ENCODE results near the gene PLGRKT. TPM values are rescaled to one million over a fixed set of nuclear protein-coding genes. Genes with fewer than 3 reads are reported as not detected.
A peak's percentile ranks its signal among the peaks of the same experiment; 100 is the strongest.
"Not testable (repeated sequence)": the region's sequence is repeated elsewhere in the genome, so short reads cannot be mapped to it uniquely, and the experiment has no call there.

Gene PLGRKT
- total RNA-seq, 8 experiments from 2014 or later = 21.5 to 32.0 (median 26.1) TPM

DNA sequence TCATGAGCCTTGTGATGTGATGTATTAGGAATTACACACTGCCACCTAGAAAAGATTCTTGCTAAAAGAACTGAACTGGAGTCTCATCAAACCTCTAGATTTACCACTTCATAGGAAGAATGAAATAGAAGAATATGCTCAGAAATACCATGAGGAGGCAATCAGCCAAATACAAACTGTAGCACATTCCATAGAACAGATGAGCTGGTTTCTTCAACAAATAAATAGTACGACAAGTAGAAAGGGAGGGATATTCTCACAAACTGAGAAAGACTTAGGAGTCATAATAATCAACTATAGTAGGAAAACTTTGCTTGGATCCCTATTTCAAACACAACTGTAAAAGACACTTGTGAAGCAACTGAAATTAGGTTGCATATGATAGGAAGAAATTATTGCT lies 15.4 kb downstream of the PLGRKT start:
- in situ Hi-C loops (cut with MboI; ENCODE audit: low pct_unique_long_range_greater_than_20kb in 2 of 9, low sequenced_read_pairs in 9 of 9, unreplicated experiment in 9 of 9) = no loop called here
- no peak for ATAC-seq (replicated peaks in 6 of 8)
- H3K4me1 ChIP-seq (replicated peaks in 1 of 2) = no peaks in the 10 kb centered on the region

DNA sequence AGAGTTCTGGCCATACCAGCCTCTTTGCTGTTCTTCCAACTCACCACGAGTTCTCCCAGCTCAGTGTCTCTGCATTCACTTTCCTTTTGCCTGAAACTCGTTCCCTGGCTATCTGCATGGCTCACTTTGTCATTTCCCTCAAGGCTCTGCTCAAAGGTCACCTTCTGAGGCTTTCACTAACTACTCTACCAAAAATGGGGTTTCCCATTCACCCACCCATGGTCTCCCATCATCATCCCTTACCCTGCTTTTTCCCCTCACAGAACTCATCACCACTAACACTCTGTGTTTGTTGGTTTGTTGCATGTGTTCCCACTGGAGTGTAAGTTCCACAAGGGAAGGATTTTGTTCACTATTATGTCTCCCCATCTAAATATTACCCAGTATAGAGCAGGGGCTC lies 16.6 kb downstream of the PLGRKT start:
- Histone ChIP-seq H3K27ac (no peak overlapping the region), H3K4me3 (no peak overlapping the region), H3K4me1 (replicated peaks in 1 of 2) (no peaks in the 10 kb centered on the region)
- 20 to 100% (median 79%) methylated on average over 1 to 2 of the region's 2 CpGs; no CpG with 5 or more reads in 1 of the 10 experiments for WGBS, 10 experiments
- in situ Hi-C loops (cut with MboI; ENCODE audit: low pct_unique_long_range_greater_than_20kb in 2 of 9, low sequenced_read_pairs in 9 of 9, unreplicated experiment in 9 of 9) = no loop called here
- ATAC-seq (replicated peaks in 6 of 8) = no peak

More for the DNA sequence above, 15.4 kb downstream of the PLGRKT start:
- WGBS, 10 experiments = 89 to 100% (median 100%) methylated on average over 1 of the region's 1 CpG; no CpG with 5 or more reads in 2 of the 10 experiments
- Histone ChIP-seq H3K4me3 (no peak overlapping the region), H3K27ac (no peak overlapping the region)

DNA sequence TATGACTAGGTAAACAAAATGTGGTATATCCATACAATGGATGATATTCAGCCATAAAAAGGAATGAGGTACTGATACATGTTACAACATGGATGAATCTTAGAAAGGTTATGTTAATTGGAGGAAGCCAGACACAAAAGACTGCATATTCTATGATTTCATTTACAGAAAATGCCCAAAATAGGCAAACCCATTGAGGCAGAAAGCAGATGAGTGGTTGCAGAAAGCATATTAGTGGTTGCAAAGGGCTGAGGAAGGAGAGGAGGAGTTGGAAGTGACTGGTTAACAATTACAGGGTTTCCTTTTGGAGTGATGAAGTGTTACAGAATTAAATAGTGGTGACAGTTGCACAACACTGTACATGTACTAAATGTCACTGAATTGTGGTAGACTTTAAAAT lies 17.7 kb downstream of the PLGRKT start:
- peak in 1 of 8 experiments; percentile 56 for ATAC-seq (replicated peaks in 6 of 8)
- H3K4me1 ChIP-seq (replicated peaks in 1 of 2) = no peaks in the 10 kb centered on the region
- no peak overlapping the region for H3K27ac ChIP-seq
- in situ Hi-C loops (cut with MboI; ENCODE audit: low pct_unique_long_range_greater_than_20kb in 2 of 9, low sequenced_read_pairs in 9 of 9, unreplicated experiment in 9 of 9) = no loop called here
- no peak overlapping the region for H3K4me3 ChIP-seq

- 89 to 100% (median 98%) methylated on average over 1 to 9 of the region's 20 CpGs; no CpG with 5 or more reads in 5 of the 10 experiments for WGBS, 10 experiments
These were observed 19.2 kb downstream of the PLGRKT start for GRCh38 chr9:5418481-5418880.

DNA sequence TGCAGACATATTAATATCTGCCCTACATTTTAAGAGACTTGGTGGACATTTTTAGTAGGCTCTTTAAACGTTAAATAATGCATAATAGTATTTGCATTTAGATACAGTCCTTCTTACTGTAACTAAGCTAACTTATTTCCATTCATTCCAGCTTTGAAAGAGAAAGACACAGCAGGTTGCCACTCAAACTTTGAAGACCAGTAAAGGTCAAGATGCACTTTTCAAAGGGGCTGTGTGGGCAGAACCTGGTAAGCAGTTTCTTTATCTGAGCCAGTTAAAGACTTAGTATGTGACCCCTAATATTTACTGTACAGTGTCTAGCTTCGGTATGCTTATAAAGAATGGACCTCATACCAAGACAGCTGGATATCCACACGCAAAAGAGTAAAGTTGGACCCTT lies 20.8 kb downstream of the PLGRKT start:
- WGBS, 10 experiments = 34 to 86% (median 67%) methylated on average over 1 to 3 of the region's 3 CpGs; no CpG with 5 or more reads in 1 of the 10 experiments

More at GRCh38 chr9:5418481-5418880, 19.2 kb downstream of the PLGRKT start:
- Histone ChIP-seq H3K4me1 (replicated peaks in 1 of 2) (no peaks in the 10 kb centered on the region), H3K4me3 (no peak overlapping the region), H3K27ac (no peak overlapping the region)
- ATAC-seq (replicated peaks in 6 of 8) = no peak
- in situ Hi-C loops (cut with MboI; ENCODE audit: low pct_unique_long_range_greater_than_20kb in 2 of 9, low sequenced_read_pairs in 9 of 9, unreplicated experiment in 9 of 9) = no loop called here

DNA sequence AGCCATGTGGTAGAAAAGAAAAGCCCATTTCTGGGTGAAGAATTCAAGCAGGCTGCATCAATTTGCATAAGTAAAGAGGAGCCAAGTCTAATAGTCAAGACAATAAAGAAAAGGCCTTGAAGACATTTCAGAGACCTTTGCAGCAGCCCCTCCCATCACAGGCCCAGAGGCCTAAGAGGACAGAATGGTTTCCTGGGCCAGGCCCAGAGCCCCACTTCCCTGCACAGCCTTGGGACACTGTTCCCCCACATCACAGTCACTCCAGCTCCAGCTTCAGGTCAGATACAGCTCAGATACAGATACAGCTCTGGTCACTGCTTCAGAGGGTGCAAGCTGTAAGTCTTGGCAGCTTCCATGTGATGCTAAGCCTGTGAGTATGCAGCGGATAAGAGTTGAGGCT lies 29.1 kb downstream of the PLGRKT start:
- H3K4me1 ChIP-seq (replicated peaks in 1 of 2) = no peaks in the 10 kb centered on the region
- H3K27ac ChIP-seq = no peak overlapping the region
- H3K4me3 ChIP-seq = no peak overlapping the region
- in situ Hi-C loops (cut with MboI; ENCODE audit: low pct_unique_long_range_greater_than_20kb in 2 of 9, low sequenced_read_pairs in 9 of 9, unreplicated experiment in 9 of 9) = no loop called here
- no peak for ATAC-seq (replicated peaks in 6 of 8)
- 100% methylated on average over 1 of the region's 1 CpG; no CpG with 5 or more reads in 7 of the 10 experiments for WGBS, 10 experiments

More for the DNA sequence above, 20.8 kb downstream of the PLGRKT start:
- no peaks in the 10 kb centered on the region for H3K4me1 ChIP-seq (replicated peaks in 1 of 2)
- in situ Hi-C loops (cut with MboI; ENCODE audit: low pct_unique_long_range_greater_than_20kb in 2 of 9, low sequenced_read_pairs in 9 of 9, unreplicated experiment in 9 of 9) = no loop called here
- ATAC-seq (replicated peaks in 6 of 8) = no peak
- no peak overlapping the region for H3K4me3 ChIP-seq
- no peak overlapping the region for H3K27ac ChIP-seq

- no peaks in the 10 kb centered on the region for H3K4me1 ChIP-seq (replicated peaks in 1 of 2)
- in situ Hi-C loops (cut with MboI; ENCODE audit: low pct_unique_long_range_greater_than_20kb in 2 of 9, low sequenced_read_pairs in 9 of 9, unreplicated experiment in 9 of 9) = no loop called here
- H3K27ac ChIP-seq = no peak overlapping the region
- no peak overlapping the region for H3K4me3 ChIP-seq
- no peak for ATAC-seq (replicated peaks in 6 of 8)
These were observed 35.5 kb downstream of the PLGRKT start for GRCh38 chr9:5402217-5402616.

DNA sequence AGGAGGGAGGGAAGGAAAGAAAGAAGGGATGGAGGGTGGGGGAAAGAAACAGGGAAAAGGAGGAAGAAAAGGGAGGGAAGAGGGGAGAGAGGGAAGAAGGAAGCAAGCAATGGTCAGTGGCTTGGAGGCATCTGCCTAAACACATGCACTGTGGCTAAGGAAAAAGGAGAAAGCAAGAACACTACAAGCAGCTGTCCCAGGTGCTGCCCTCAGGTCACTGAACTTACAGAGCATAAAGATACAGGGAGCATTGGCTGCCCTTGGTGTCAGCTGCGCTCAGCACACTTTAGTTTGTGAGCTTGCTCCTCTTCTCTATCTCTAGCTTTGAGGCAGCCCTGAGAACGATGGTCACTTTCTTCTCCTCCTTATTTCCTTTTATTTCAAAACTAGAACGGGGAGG lies 40.2 kb downstream of the PLGRKT start:
- 100% methylated on average over 1 to 2 of the region's 3 CpGs; no CpG with 5 or more reads in 5 of the 10 experiments for WGBS, 10 experiments
- H3K4me3 ChIP-seq; H3K27ac ChIP-seq; H3K4me1 ChIP-seq (replicated peaks in 1 of 2); in situ Hi-C loops (cut with MboI; ENCODE audit: low pct_unique_long_range_greater_than_20kb in 2 of 9, low sequenced_read_pairs in 9 of 9, unreplicated experiment in 9 of 9): not testable (repeated sequence)
- peak in 1 of 8 experiments; percentile 40 for ATAC-seq (replicated peaks in 6 of 8)

GRCh38 chr9:5395428-5395827 lies 42.3 kb downstream of the PLGRKT start:
- no peak for ATAC-seq (replicated peaks in 6 of 8)
- in situ Hi-C loops (cut with MboI; ENCODE audit: low pct_unique_long_range_greater_than_20kb in 2 of 9, low sequenced_read_pairs in 9 of 9, unreplicated experiment in 9 of 9) = no loop called here
- no peaks in the 10 kb centered on the region for H3K4me1 ChIP-seq (replicated peaks in 1 of 2)
- H3K27ac ChIP-seq = no peak overlapping the region
- no peak overlapping the region for H3K4me3 ChIP-seq

DNA sequence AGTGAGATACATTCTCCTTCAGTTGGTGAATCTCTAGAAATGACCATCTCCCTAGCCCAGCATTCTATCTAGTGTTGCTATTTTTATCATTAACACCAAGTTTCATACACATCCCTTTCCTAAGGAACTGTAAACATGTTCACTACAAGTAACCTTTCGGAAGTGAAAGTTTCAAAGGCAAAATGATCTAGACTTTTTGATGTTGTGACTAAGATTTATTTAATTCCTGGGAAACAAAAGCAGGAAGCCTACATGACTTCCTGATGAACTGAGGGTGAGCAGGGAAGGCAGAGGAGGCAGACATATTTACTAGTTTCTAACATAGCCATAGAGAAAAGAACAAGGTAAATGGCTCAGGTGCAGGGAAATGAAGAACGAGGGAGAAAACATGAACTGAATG lies 43.7 kb downstream of the PLGRKT start:
- 33 to 100% (median 84%) methylated on average over 1 to 2 of the region's 2 CpGs; no CpG with 5 or more reads in 2 of the 10 experiments for WGBS, 10 experiments
- in situ Hi-C loops (cut with MboI; ENCODE audit: low pct_unique_long_range_greater_than_20kb in 2 of 9, low sequenced_read_pairs in 9 of 9, unreplicated experiment in 9 of 9); ATAC-seq (replicated peaks in 6 of 8): not testable (repeated sequence)

GRCh38 chr9:5393497-5393896 lies 44.2 kb downstream of the PLGRKT start:
- 83 to 100% (median 94%) methylated on average over 1 to 2 of the region's 2 CpGs for WGBS, 10 experiments
- ATAC-seq (replicated peaks in 6 of 8) = no peak
- no peak overlapping the region for H3K4me3 ChIP-seq
- in situ Hi-C loops (cut with MboI; ENCODE audit: low pct_unique_long_range_greater_than_20kb in 2 of 9, low sequenced_read_pairs in 9 of 9, unreplicated experiment in 9 of 9) = no loop called here
- H3K27ac ChIP-seq = no peak overlapping the region
- no peaks in the 10 kb centered on the region for H3K4me1 ChIP-seq (replicated peaks in 1 of 2)

More for the DNA sequence above, 43.7 kb downstream of the PLGRKT start:
- not testable (repeated sequence) for H3K4me1 ChIP-seq (replicated peaks in 1 of 2); H3K27ac ChIP-seq; H3K4me3 ChIP-seq

DNA sequence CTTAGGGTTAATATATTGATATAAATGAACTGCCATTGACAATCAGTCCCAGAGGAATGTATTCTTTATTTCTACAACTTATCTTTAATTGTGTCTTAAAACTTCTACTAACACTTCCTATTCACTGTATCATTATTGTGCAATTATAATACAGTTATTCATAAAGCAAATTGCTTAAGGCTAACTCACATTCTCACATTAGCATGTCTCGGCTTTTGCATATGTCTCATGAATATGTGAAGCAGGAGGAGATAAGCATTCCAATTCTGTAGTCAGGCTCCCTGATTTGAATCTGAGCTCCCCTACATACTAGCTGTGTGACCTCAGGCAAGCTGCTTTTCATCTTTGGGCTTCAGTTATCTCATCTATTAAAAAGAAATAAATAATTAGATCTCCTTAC lies 45.4 kb downstream of the PLGRKT start:
- H3K4me1 ChIP-seq (replicated peaks in 1 of 2) = no peaks in the 10 kb centered on the region
- ATAC-seq (replicated peaks in 6 of 8) = peak in 3 of 8 experiments; percentile 98 to 99 (median 98)
- no peak overlapping the region for H3K27ac ChIP-seq
- WGBS, 10 experiments = 0 to 100% (median 100%) methylated on average over 1 of the region's 1 CpG; no CpG with 5 or more reads in 2 of the 10 experiments
- in situ Hi-C loops (cut with MboI; ENCODE audit: low pct_unique_long_range_greater_than_20kb in 2 of 9, low sequenced_read_pairs in 9 of 9, unreplicated experiment in 9 of 9) = no loop called here
- no peak overlapping the region for H3K4me3 ChIP-seq

- no peaks in the 10 kb centered on the region for H3K4me1 ChIP-seq (replicated peaks in 1 of 2)
- H3K4me3 ChIP-seq = no peak overlapping the region
- in situ Hi-C loops (cut with MboI; ENCODE audit: low pct_unique_long_range_greater_than_20kb in 2 of 9, low sequenced_read_pairs in 9 of 9, unreplicated experiment in 9 of 9) = no loop called here
- no peak overlapping the region for H3K27ac ChIP-seq
- no peak for ATAC-seq (replicated peaks in 6 of 8)
- 11 to 100% (median 15%) methylated on average over 1 to 3 of the region's 3 CpGs; no CpG with 5 or more reads in 1 of the 10 experiments for WGBS, 10 experiments
These were observed 48.5 kb downstream of the PLGRKT start for GRCh38 chr9:5389109-5389732.

Measured in motor neuron (in vitro differentiated cells).